ENCODE measurements around the gene PRSS53.

Gene PRSS53

GRCh38 chr16:31036691-31037090 lies 52.1 kb downstream of the PRSS53 start:
- no peak for DNase-seq

GRCh38 chr16:31033709-31034492 lies 54.8 kb downstream of the PRSS53 start:
- DNase-seq, result peak; percentile 51

Measured in NCI-H1105 (cell line).